A673 (cell line): Measurements from ENCODE around the gene ROGDI.

Source experiments
- CTCF ChIP-seq: fragments of 300-800, 200-600 bp; sonication (generic); conservative IDR thresholded peaks from 2 replicates; pipeline ENCODE4 v1.5.1; 2017; ENCODE audit warnings: low read depth, mild to moderate bottlenecking, antibody characterized with exemption, low read length, moderate library complexity, mixed read lengths
- EZH2 ChIP-seq: fragments of 200-600 bp; sonication (generic); IDR thresholded peaks from 2 replicates; pipeline ENCODE4 v1.6.1; 2017; ENCODE audit warnings: borderline replicate concordance, low read depth, mild to moderate bottlenecking, mixed read lengths, antibody characterized with exemption, low read length; ENCODE audit not compliant: poor library complexity, severe bottlenecking

- TF ChIP-seq CTCF (no peak), EZH2 (no peak)
These were observed 34.3 kb upstream of the ROGDI start for GRCh38 chr16:4836727-4837126.
